ENCODE data around the gene FKBP8.

FKBP8 gene

DNA sequence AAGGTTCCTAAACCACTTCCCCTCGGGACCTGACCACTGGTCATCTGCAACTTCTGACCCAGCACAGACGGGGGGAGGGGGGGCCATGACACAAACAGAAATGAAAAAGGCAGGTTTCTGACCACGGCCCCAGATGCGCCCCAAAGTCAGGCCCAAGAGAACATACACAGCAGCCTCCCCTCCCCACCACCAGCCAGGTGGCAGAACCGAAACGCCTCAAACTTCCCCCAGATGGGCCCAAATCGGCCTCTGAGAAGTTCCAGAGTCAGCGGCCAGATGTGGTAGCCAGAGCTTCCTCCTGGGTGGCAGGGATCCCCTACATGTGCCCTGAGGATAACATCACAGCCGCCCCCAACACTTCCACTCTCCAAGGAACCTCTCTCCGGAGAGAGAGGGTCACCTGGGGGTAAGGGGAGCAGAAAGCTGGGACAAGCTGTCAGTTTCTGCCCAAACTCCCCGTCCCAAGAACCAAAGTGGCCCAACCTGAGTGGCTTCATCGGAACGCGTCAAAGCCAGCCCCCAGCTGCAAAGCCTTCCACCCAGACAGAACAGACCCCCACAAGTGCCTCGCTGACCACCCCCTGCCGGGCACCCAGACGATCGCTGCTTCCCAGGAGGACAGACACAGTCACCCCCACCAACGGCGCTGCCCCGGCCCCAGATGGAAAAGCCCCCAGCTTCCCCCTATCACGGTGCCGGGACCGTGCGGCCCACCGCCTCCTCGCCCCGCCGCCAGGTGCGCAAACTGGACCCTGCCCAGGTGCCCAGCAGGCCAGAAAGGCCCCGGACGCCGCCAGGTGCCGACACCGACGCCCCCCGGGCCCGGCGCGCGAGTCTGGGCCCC lies 22.3 kb downstream of the FKBP8 start:
- peak; percentile 19 for DNase-seq

DNA sequence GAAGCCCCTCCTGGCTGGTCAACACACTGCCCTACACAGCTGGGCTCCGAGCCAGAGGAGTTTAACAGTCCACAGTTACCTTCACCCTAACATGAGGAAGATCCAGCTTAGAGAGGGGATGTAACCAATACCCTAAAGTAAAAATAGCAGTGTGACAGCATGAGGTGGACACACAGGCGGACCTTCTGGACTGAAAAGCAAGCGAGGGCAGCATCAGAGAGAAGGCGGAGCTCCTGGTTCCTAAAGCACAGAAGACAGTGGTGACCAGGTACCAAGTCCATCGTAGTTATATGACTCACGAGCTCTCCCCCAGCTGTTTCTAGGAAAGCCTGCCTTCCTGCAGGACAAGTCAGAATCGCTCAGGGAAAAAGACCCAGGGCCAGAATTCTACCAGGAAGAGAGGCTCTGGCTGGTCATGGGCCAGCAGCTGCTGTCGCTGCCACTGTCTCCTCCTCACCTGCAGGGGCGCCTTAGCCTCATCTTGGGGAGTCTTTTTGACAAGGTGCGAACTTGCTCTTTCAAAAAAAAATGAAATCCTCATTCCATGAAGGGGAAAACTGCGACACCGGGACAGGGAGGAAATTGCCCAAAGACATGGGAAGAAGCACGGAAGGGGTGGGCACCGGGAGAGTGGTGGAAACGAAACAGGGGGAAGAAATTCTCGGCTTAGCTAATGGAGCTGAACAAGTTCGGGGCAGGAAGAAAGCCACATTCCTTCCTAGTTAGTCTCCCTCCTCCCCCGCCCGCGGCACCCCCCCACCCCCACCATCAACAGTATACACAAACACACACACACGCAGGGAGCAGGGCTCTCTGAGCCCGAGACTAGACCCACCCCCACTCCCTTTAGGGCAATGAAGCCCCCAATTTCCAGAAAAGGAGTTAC lies 23.2 kb downstream of the FKBP8 start:
- peak; percentile 63 for DNase-seq

DNA sequence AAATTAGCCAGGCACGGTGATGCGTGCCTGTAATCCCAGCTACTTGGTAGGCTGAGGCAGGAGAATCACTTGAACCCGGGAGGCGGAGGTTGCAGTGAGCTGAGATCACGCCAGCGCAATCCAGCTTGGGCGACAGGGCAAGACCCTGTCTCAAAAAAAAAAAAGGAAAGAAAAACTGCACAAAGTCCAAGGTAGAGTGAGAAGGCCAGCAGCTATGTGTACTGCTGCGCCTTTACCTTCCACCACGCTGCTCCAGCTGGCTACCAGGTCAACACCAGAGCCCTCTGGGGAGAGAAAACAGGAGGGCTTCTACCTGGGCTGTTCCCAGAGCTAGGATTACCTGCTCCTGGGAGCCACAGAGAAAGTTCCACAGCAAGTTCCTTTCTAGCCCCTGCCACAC lies 24.7 kb downstream of the FKBP8 start:
- DNase-seq: no peak

DNA sequence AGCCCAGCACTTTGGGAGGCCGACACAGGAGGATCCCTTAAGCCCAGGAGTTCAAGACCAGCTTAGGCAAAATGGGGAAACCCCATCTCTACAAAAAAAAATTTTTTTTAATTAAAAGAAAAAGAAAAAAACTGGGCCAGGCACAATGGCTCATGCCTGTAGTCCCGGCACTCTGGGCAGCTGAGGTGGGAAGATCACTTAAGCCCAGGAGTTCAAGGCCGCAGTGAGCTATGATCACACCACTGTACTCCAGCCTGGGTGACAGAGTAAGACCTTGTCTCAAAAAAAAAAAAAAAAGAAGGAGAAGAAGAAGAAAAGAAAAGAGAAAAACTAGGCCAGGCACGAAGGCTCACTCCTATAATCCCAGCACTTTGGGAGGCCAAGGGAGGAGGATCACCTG lies 25.8 kb downstream of the FKBP8 start:
- no peak for DNase-seq

DNA sequence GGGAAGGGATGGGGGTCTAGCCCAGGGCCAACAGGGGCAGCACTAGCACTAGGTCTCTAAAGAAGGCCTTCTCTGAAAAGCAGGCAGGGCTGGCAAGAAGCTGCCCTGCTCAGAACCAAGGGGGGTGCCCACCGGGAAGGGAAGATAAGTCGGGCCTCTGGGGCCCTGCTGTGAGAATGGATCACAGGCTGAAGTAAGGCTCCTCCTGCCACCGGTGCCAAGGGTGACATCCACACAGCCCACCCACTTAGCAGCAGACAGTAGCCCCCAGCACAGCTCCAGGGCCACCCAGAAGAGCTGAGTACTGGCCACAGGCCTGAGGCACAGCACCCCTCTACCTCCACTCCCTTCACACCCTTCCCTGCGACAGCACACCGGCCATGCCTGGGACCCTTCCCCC lies 27.4 kb downstream of the FKBP8 start:
- DNase-seq: no peak

DNA sequence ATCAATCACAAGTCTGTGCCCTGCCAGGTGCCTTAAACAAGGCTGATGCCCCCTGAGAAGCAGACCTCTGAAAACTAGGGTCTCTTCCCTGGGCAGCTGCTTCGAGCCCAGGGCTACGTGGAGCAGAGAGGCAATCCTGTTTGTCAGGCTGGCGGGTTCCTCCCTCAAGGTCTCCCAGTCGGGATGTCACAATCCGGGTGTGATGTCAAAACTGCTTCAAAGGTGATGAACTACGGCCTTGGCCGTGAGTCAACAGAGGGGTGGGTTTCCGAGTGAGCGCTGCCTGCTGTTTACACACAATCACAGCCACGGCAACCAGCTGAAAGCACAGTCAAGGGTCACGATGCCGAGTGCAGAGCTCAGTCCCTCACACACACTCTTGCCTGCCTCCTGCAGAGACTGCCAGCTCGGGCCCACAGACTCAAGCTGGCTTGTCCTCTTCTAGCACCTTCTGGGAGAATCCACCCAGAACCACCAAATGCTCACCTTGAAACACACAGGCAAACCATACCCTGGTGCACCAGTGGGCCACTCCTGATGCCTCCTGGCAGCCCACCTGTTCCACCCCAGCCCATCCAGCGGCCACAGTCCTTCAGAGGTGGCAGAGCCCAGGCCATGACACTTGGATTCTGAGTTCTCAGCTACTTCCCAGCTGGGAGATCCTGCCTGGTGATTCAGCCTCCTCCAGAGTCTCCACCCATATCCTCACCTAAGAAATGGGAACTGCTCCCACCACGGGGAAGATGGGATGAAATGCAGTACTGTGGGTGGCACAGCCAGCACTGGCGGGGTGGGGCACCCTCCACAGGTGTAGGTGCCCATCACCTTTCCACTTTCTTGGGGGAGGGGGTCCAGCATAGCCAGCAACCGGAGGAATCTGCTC lies 28.3 kb downstream of the FKBP8 start:
- DNase-seq: no peak

DNA sequence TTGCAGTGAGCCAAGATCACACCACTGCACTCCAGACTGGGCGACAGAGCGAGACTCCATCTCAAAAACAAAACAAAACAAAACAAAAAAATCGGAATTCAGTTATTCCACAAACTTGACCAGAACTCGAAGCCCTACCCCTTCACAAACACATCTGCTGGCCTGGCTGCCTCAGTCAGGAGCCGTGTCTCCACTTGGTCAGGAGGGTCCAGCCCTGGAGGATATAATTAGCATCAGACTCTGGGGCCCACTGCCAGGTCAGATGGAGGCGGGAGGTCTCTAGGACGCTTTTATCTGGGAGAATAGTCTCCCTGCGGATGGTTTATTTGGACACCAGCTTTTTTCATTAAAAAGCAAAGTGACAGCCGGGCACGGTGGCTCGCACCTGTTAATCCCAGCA lies 29.5 kb downstream of the FKBP8 start:
- no peak for DNase-seq

DNA sequence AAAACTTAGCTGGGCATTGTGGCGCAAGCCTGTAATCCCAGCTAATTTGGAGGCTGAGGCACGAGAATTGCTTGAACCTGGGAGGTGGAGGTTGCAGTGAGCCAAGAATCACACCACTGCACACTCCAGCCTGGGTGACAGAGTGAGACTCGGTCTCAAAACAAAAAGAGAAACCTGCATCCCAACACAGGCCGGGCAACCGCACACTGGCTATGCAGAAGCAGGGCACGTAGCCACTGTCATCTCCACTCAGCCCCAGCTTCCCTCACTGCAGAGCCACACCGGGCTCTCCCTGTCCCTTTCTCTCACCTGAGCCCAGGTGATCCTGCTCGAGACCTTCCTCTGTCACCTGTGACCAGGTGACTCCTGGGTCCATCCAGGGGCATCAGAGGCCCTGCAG lies 33.2 kb downstream of the FKBP8 start:
- DNase-seq: no peak

DNA sequence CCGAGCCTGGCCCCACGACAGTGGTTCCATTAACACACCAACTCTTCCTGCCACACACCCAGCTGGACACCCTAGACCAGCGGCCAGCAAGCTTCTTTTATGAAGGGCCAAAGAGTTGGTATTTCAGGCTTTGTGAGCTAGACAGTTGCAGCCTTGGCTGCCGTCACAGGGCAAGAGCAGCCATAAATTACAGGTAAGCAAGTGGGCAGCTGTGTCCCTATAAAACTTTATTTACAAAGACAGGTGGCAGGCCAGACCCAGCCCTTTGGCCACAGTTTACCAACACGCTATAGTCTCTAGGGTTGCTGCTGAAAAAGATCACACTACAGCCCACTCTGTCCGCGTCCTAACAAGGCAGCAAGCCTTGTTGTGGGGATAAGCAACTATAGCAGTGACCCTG lies 34.8 kb downstream of the FKBP8 start:
- no peak for DNase-seq

DNA sequence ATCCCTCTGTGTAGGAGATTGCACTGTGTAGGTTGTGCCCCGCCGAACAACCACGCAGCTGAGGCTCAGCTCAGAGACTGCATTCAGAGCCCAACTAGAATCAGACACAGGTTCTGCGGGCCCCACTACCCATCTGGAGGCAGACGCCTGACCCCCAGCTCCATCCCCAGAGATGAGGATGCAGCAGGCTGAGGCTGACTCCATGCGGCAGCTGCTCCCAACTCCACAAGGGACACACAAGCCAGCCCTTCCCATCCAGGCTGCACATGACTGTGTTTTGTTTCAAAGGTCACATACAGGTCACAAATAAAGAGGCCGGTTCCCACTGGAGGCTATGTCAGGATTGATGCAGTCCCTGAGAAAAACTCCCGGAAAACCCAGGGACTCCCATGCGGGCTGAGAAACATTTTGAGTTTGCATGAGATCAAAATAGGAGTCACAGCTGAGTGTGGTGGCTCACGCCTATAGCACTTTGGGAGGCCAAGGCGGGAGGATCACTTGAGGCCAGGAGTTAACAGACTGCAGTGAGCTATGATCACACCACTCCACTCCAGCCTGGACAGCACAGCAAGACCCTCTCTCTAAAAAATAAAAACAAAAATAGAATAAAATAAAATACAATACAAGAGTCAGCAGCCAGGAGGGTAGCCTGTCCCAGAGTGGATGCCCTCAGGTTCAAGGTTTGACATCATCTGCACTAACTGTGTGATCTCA lies 35.5 kb downstream of the FKBP8 start:
- no peak for DNase-seq

DNA sequence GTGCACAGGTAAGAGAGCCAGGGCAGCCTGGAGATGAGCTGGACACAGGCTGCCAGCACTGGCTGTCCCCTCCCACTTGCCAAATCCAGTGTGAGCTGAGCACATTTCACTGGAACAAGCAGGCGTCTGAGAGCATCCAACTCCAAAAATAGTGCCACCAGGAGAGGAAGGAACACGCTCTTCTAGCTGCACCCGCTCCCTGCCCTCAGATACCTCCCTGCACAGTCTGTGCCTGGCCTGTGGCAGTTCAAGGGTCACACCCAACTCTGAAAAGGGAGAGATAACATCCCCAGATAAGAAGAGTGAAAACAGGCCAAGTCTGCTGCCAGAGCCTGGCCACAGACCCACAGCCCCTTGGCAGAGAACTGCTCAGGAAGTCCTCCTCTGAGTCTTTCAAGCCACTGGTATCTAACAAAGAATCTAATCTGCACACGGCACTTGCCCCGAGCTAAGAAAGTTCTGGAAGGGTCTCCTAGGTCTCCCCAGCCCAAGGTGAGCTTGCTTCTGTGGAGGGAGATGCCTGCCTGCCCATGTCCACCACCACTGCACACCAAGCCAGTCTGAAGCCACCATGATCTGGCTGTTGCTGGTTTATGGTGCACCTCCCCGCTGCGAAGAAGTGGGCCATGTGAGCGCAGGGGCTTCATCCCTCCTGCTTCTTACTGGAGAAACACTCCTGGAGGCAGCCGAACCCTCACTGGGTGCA lies 36.2 kb downstream of the FKBP8 start:
- DNase-seq: no peak

DNA sequence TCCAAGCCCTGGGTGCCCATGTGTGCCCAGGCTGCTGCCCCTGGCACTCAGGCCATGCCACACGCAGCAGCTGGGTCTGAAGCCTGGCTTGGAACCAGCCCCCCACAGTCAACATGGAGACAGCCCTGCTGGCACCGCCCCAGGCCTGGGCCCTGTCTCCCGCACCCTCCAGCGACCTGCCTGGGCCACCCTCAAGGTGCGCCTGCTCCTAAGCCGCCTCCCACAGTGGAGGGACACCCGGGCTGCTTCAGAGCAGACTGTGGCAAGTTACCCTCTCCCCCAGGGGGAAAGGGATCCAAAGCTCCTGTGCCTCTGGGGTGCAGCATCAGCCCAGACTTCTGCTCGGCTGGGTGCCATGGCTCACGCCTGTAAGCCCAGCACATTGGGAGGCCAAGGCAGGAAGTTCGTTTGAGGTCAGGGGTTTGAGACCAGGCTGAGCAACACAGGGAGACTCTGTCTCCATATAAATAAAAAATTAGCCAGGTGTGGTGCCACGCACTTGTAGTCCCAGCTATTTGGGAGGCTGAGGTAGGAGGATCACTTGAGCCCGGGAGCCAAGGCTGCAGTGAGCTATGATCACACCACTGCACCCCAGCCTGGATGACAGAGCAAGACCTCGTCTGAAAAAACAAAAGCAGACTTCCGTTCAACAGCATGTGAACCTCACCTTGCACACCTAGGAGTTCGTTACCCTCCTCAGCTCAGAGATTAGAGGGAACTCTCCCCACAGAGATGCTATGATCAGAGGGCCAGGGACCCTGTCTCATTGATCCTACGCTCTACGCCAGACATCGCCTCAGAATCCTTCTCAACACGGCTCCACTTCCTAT lies 37.1 kb downstream of the FKBP8 start:
- DNase-seq: no peak

DNA sequence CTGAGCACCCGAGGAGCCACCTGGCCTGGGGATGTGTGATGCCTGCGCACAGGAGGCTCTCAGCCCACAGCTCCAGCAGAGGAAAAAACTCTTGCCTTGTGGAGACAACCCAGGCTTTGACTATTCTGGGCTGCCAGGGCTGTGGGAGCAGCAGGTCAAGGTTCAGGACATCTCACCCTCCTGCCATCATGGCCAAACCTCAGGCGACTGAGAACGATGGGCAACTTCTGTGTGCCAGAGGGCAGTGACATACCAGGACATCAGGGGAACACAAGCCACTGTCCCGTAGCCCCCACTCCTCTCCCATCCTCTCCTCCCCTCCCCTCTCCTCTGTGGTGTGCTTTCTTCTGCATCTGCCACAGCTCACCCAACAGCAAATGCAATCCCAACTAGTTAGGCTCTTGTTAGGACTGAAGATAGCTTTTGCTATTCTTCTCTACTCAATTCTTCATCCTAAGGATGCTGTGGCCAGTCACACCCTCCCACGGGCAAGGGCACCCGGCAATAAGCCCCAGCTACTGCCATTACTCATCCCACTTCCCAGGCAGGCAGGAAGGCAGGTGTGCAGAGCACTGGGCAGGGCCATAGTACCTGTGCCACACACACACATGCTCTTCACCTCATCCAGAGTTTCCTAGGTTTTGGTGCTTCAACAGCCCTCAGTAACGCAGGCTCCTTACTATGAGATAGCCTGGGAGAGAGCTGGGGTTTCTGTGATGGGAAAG lies 38.3 kb downstream of the FKBP8 start:
- DNase-seq: no peak

DNA sequence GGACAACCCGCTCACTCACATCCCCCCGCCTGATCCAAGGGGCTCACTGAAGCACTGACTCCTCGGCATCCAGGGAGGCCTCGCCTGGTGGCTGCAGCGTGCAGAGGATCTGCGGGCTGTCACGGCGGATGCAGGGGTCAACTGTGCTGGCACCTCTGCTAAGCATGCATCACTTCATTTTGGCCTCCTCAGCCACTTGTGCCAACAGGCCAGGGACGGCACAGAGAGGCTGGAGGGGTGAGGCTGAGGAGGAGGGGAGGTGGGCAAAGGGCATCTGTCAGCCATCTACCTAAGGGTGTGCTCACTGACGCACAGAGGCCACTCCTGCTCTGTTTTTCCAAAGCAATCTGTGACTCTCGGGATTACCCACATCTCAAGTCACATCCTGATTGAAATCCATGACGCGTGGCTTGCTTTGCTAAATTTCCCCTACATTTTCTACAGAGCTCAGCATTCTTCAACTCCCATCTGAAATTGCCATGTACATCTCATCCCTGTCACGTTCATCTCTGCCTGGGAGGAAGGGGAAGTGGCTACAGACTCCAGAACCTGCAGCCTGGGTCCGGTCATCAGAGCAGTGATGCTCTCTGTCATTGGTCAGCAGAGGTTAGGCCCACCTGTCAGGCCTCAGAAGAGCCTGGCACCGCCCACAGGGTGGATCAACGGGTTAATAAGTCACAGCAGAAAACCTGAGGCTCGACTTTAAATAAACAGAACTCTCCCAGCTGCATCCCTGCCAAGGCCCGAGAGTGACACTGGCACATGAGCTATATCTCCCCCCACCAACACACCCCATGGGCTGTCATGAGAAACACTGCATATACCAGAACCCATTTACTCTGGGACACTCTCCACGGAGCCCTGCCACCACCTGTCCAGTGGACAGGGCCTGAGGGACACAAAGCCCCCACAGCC lies 39.1 kb downstream of the FKBP8 start:
- DNase-seq: no peak

DNA sequence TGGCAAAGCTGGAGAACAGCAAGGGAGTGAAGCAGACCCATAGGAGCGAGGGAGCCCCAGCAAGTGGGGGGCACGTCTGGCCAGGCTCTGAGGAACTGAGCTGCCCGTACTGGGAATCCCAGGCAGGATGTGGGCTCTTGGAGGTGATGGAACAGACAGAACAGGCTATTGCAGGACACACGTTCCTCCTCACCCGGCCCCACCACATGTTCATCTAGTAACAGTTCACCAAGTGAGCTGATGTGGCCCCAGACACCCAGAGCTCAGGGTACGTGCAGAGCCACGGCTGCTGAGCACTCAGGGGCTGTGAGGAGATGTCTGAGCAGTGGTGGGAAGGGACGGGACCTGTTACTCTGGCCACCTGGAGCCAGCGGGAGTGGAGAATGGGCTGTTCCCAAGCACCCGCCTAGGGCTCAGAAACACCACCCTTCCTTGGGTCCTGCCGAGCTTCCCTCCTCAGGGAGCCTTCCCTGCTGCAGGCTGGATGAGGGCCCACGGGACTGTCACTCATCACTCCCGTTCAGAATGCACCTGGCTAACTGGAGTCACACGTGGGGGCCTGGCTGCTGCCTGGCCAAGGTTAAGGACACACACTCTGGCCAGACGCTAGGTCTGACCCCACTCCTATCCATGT lies 39.9 kb downstream of the FKBP8 start:
- no peak for DNase-seq

DNA sequence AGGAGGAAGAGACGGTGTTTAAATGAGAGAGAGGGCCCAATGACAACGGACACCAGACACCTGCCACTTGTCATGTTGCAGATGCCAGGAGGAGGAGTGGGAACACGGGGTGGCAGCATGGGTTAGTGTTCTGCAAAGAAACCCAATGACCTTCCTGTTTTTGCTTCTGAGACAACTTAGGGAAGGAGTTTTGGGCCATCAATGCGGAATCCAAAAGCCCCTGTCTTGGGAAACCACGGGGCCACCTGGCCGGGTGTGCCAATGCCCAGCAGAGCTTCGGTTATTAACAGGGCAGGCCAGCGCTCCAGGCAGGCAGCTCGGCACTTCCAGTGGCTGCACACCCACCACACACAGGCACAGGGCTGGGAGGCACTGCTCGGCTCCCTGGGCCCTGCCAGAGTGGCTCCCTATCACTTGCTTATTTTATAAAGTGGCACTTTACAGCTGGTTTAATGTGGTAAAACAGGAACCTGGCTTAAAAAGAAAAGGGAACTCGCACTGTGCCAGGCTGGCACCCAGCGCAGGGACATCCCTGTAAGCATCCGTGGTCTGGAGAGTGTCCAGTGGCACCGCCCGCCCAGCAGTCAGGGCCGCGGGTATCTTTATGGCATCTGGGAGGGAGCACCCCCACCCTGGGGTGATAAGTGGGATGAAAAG lies 40.6 kb downstream of the FKBP8 start:
- no peak for DNase-seq

DNA sequence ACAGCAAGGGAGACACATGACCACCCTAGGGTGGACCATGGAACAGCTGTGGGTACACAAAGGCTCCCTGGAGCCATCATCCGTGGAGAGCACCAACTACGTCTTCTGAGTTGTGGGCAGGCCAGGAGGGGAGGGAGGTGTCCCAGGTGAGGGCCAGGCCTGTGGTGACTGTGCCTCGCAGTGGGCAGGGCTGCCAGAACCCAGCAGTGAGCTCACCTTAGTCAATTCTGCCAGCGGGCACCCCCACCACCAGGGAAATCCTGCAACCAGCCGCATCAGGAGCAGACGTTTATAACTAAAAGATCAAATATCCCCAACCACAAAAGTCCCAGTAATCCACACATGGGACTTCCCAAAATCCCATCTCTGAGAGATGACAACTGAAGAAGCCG lies 41.1 kb downstream of the FKBP8 start:
- DNase-seq: no peak

DNA sequence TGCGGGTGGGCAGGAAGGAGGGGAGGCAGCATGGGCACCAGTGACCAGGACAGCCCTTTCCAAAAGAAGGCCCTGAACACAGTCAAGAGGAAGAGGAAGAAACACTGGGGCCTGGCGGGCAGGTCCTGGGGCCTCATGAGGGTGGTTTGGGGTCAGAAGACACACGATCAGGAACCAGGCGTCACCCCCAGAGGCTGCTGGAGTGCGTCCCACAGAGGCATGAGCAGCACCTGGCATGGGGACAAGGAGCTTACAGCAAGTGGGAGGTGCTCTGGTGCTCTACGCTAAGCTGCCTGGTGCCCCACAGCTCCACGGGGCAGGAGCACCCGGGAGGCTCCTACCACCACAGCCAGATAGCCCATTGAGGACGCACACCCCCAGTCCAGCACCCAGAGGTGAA lies 41.5 kb downstream of the FKBP8 start:
- DNase-seq: no peak
